ENCODE data around the gene PSMD3.

DNA sequence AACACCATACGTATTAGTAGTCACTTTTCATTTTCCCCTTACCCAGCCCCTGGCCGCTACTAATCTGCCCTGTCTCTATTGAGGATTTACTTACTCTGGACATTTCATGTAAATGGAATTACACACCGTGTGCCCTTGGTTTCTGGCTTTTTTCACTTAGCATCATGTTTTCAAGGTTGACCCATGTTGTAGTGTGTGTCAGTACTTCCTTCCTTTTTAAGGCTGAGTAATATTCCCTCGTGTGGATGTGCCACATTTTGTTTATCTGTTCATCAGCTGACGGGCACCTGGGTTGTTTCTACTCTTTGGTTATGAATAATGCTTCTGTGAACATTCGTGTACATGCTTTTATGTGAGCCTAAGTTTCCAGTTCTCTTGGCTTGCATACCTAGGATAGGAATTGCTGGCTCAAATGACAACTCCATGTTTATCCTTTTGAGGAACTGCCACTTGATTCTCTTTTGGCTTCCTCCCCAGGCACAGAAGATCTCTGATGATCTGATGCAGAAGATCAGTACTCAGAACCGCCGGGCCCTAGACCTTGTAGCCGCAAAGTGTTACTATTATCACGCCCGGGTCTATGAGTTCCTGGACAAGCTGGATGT lies 7.7 kb downstream of the PSMD3 start:
- no peak for TF ChIP-seq CTCF (conservative IDR thresholded peaks at IDR 0.05; ENCODE audit: low read depth, low read length)
- TF ChIP-seq CEBPB (IDR thresholded peaks at IDR 0.05; ENCODE audit: low read depth, low read length): no peak
